CD4-positive, CD25-positive, alpha-beta regulatory T cell (primary cell): ENCODE measurements around the gene ZFPM1. TPM values are rescaled to one million over a fixed set of nuclear protein-coding genes. Genes with fewer than 3 reads are reported as not detected.

Experiments
- ATAC-seq, 2 donors: fragments of 150-1000 bp; cut with Tn5 transposase; one replicate each; pipeline ENCODE4 v1.10.0; 2021; ENCODE audit warnings: low read depth in 2 of 2, moderate number of reproducible peaks in 2 of 2, moderate library complexity in 1 of 2
- DNase-seq, 3 donors: peaks; one replicate each; pipeline versions ENCODE4 v3.0.0 to v3.0.0-alpha.2; 2012 to 2022; ENCODE audit warnings: mixed read lengths in 1 of 3
- H3K27ac ChIP-seq: one replicate; pipeline ENCODE4 v1.7.0; 2013; ENCODE audit warnings: mild to moderate bottlenecking, low read length; ENCODE audit not compliant: insufficient read depth, poor library complexity, severe bottlenecking
- H3K27me3 ChIP-seq: one replicate; pipeline ENCODE4 v1.7.0; 2013; ENCODE audit warnings: low read length; ENCODE audit not compliant: control insufficient read depth, insufficient read depth
- H3K36me3 ChIP-seq: one replicate; pipeline ENCODE4 v1.7.0; 2013; ENCODE audit warnings: mild to moderate bottlenecking, low read length, moderate library complexity; ENCODE audit not compliant: control insufficient read depth, insufficient read depth
- H3K4me1 ChIP-seq: 2 replicates; pipeline ENCODE4 v1.7.0; 2013; ENCODE audit warnings: mild to moderate bottlenecking, low read length; ENCODE audit not compliant: insufficient read depth, control insufficient read depth, poor library complexity, severe bottlenecking
- H3K4me3 ChIP-seq: one replicate; pipeline ENCODE4 v1.7.0; 2013; ENCODE audit warnings: low read depth, mild to moderate bottlenecking, low read length, moderate library complexity
- H3K9me3 ChIP-seq, 2 experiments: 1 replicate in 1 of 2; 2 replicates in 1 of 2; pipeline ENCODE4 v1.7.0; 2013; ENCODE audit warnings: low read length in 2 of 2, mild to moderate bottlenecking in 1 of 2, moderate library complexity in 1 of 2; ENCODE audit not compliant: control insufficient read depth in 2 of 2
- H3K27ac Mint-ChIP-seq, 3 donors: one replicate each; pipeline ENCODE4 v1.8.0; 2020 to 2022; ENCODE audit warnings: mild to moderate bottlenecking in 3 of 3, mixed read lengths in 3 of 3, moderate library complexity in 2 of 3
- H3K27me3 Mint-ChIP-seq: one replicate; pipeline ENCODE4 v1.8.0; 2022; ENCODE audit warnings: mild to moderate bottlenecking, mixed read lengths
- H3K36me3 Mint-ChIP-seq: one replicate; pipeline ENCODE4 v1.8.0; 2020; ENCODE audit warnings: mixed read lengths
- H3K4me1 Mint-ChIP-seq, 4 donors: one replicate each; pipeline ENCODE4 v1.8.0; 2020 to 2022; ENCODE audit warnings: mixed read lengths in 4 of 4, mild to moderate bottlenecking in 1 of 4
- H3K4me3 Mint-ChIP-seq, 4 donors: one replicate each; pipeline ENCODE4 v1.8.0; 2020 to 2022; ENCODE audit warnings: mild to moderate bottlenecking in 4 of 4, mixed read lengths in 4 of 4, moderate library complexity in 3 of 4
- H3K9me3 Mint-ChIP-seq, 7 donors: one replicate each; pipeline ENCODE4 v1.8.0; 2020 to 2022; ENCODE audit warnings: mixed read lengths in 7 of 7, mild to moderate bottlenecking in 3 of 7, moderate library complexity in 2 of 7
- polyA plus RNA-seq, 4 donors: library from polyadenylated mRNA; unstranded; fragments of 300-500 nt; fragmentation: Illumina TruSeq; gene quantifications; one replicate each; pipeline ENCODE4 v1.2.3, GENCODE V29; 2021
- total RNA-seq: library from RNA; stranded (reverse); gene quantifications from one replicate; pipeline ENCODE4 v1.2.3, GENCODE V29; 2022

Gene ZFPM1
- total and polyA plus RNA-seq, 5 donors from 2014 or later, result 0.07 to 30.2 (median 0.16) TPM

GRCh38 chr16:88504489-88505404 is 51.7 kb downstream of the ZFPM1 start:
- no peak overlapping the region for H3K27ac ChIP-seq
- Mint-ChIP-seq H3K27ac (peak overlapping the region in 1 of 3 donors; percentile 38), H3K4me3 (no peak overlapping the region), H3K4me1 (peaks cover 0 to 16% (median under 1%) of the 10 kb centered on the region in 4 donors), H3K9me3 (peaks cover 0 to 1% (median 0%) of the 10 kb centered on the region in 7 donors), H3K27me3 (no peaks in the 10 kb centered on the region), H3K36me3 (no peaks in the 10 kb centered on the region)
- no peaks in the 10 kb centered on the region for H3K36me3 ChIP-seq
- H3K27me3 ChIP-seq, result no peaks in the 10 kb centered on the region
- ATAC-seq (no peak), DNase-seq (no peak)
- H3K9me3 ChIP-seq, result no peaks in the 10 kb centered on the region
- no peak overlapping the region for H3K4me3 ChIP-seq
- H3K4me1 ChIP-seq, result no peaks in the 10 kb centered on the region

GRCh38 chr16:88505405-88506082 is 52.5 kb downstream of the ZFPM1 start:
- peaks cover 0 to 16% (median under 1%) of the 10 kb centered on the region in 4 donors for H3K4me1 Mint-ChIP-seq
- Histone ChIP-seq H3K4me3 (no peak overlapping the region), H3K9me3 (no peaks in the 10 kb centered on the region), H3K27ac (no peak overlapping the region), H3K27me3 (no peaks in the 10 kb centered on the region), H3K36me3 (no peaks in the 10 kb centered on the region), H3K4me1 (no peaks in the 10 kb centered on the region)
- H3K36me3 Mint-ChIP-seq, result no peaks in the 10 kb centered on the region
- H3K27me3 Mint-ChIP-seq, result no peaks in the 10 kb centered on the region
- H3K4me3 Mint-ChIP-seq, result no peak overlapping the region
- DNase-seq (peak; percentile 10 to 76 (median 69)), ATAC-seq (peak; percentile 54 to 75)
- peaks cover 0 to 1% (median 0%) of the 10 kb centered on the region in 7 donors for H3K9me3 Mint-ChIP-seq
- no peak overlapping the region for H3K27ac Mint-ChIP-seq

- DNase-seq, result no peak
- Histone ChIP-seq H3K36me3 (no peaks in the 10 kb centered on the region), H3K4me3 (no peak overlapping the region), H3K4me1 (no peaks in the 10 kb centered on the region), H3K27me3 (no peaks in the 10 kb centered on the region), H3K9me3 (no peaks in the 10 kb centered on the region), H3K27ac (no peak overlapping the region)
- Mint-ChIP-seq H3K9me3 (peaks cover 0 to under 1% (median 0%) of the 10 kb centered on the region in 7 donors), H3K4me1 (peaks cover 0 to 8% (median 0%) of the 10 kb centered on the region in 4 donors), H3K4me3 (no peak overlapping the region), H3K36me3 (no peaks in the 10 kb centered on the region), H3K27me3 (no peaks in the 10 kb centered on the region), H3K27ac (peak overlapping the region in 1 of 3 donors; percentile 71)
- ATAC-seq, result no peak
Observed at GRCh38 chr16:88506723-88507122, 53.6 kb downstream of the ZFPM1 start.

GRCh38 chr16:88507231-88507743 is 54.2 kb downstream of the ZFPM1 start:
- ATAC-seq, result no peak
- H3K4me3 Mint-ChIP-seq, result no peak overlapping the region
- H3K27me3 Mint-ChIP-seq, result no peaks in the 10 kb centered on the region

GRCh38 chr16:88508376-88508867 is 55.3 kb downstream of the ZFPM1 start:
- H3K27ac ChIP-seq, result no peak overlapping the region
- Mint-ChIP-seq H3K4me3 (no peak overlapping the region), H3K36me3 (no peaks in the 10 kb centered on the region), H3K9me3 (no peaks in the 10 kb centered on the region), H3K27ac (no peak overlapping the region), H3K27me3 (no peaks in the 10 kb centered on the region), H3K4me1 (peaks cover 0 to 5% (median 0%) of the 10 kb centered on the region in 4 donors)
- no peaks in the 10 kb centered on the region for H3K27me3 ChIP-seq
- H3K4me1 ChIP-seq, result no peaks in the 10 kb centered on the region
- no peaks in the 10 kb centered on the region for H3K9me3 ChIP-seq
- no peak overlapping the region for H3K4me3 ChIP-seq
- no peak for ATAC-seq
- no peak for DNase-seq
- no peaks in the 10 kb centered on the region for H3K36me3 ChIP-seq

More at GRCh38 chr16:88507231-88507743, 54.2 kb downstream of the ZFPM1 start:
- H3K36me3 Mint-ChIP-seq, result no peaks in the 10 kb centered on the region
- no peak for DNase-seq
- peak overlapping the region in 1 of 3 donors; percentile 71 for H3K27ac Mint-ChIP-seq
- H3K36me3 ChIP-seq, result no peaks in the 10 kb centered on the region
- no peaks in the 10 kb centered on the region for H3K9me3 ChIP-seq
- no peaks in the 10 kb centered on the region for H3K27me3 ChIP-seq
- no peaks in the 10 kb centered on the region for H3K4me1 ChIP-seq
- H3K27ac ChIP-seq, result no peak overlapping the region
- H3K9me3 Mint-ChIP-seq, result no peaks in the 10 kb centered on the region
- peaks cover 0 to 7% (median 0%) of the 10 kb centered on the region in 4 donors for H3K4me1 Mint-ChIP-seq
- H3K4me3 ChIP-seq, result no peak overlapping the region

- Mint-ChIP-seq H3K27me3 (no peaks in the 10 kb centered on the region), H3K4me3 (no peak overlapping the region), H3K9me3 (no peaks in the 10 kb centered on the region), H3K27ac (no peak overlapping the region), H3K4me1 (peaks cover 0 to 4% (median 0%) of the 10 kb centered on the region in 4 donors), H3K36me3 (no peaks in the 10 kb centered on the region)
- DNase-seq, result no peak
- H3K4me1 ChIP-seq, result no peaks in the 10 kb centered on the region
- no peaks in the 10 kb centered on the region for H3K27me3 ChIP-seq
- no peak overlapping the region for H3K27ac ChIP-seq
- no peak overlapping the region for H3K4me3 ChIP-seq
- H3K9me3 ChIP-seq, result no peaks in the 10 kb centered on the region
- ATAC-seq, result no peak
- H3K36me3 ChIP-seq, result no peaks in the 10 kb centered on the region
Observed at GRCh38 chr16:88508868-88509748, 56.0 kb downstream of the ZFPM1 start.

GRCh38 chr16:88509749-88510069 is 56.6 kb downstream of the ZFPM1 start:
- Mint-ChIP-seq H3K9me3 (no peaks in the 10 kb centered on the region), H3K4me1 (peaks cover 0 to 4% (median 0%) of the 10 kb centered on the region in 4 donors), H3K27me3 (no peaks in the 10 kb centered on the region), H3K27ac (no peak overlapping the region), H3K4me3 (no peak overlapping the region), H3K36me3 (no peaks in the 10 kb centered on the region)
- ATAC-seq (no peak), DNase-seq (no peak)
- no peak overlapping the region for H3K4me3 ChIP-seq
- no peaks in the 10 kb centered on the region for H3K9me3 ChIP-seq
- H3K4me1 ChIP-seq, result no peaks in the 10 kb centered on the region
- H3K27ac ChIP-seq, result no peak overlapping the region
- no peaks in the 10 kb centered on the region for H3K36me3 ChIP-seq
- H3K27me3 ChIP-seq, result no peaks in the 10 kb centered on the region
